IMR-90 (cell line): Measurements from ENCODE around the gene PIEZO2. TPM values are rescaled to one million over a fixed set of nuclear protein-coding genes. Genes with fewer than 3 reads are reported as not detected.
A peak's percentile ranks its signal among the peaks of the same experiment; 100 is the strongest.

Source experiments
- ATAC-seq: fragments of 200-7000 bp; cut with Tn5 transposase; 2 replicates; pipeline ENCODE4 v1.9.1; 2020; ENCODE audit warnings: low read depth, mild to moderate bottlenecking, moderate library complexity
- BruUV-seq: library from RNA; stranded (reverse); fragments of 400-500 nt; replicated peaks from 2 replicates; lab custom pipeline; 2021; lab: Mats Ljungman, UMichigan
- CTCF ChIA-PET: fragments of 300-600 bp; formaldehyde crosslinking; extraction: SDS; loops from one replicate; lab custom pipeline; 2021; ENCODE audit warnings: antibody characterized with exemption; lab: Yijun Ruan, JAX
- POLR2A ChIA-PET: fragments of 300-600 bp; sonication (Branson Sonifier 250); formaldehyde crosslinking; loops from one replicate; lab custom pipeline; 2022; ENCODE audit warnings: antibody characterized with exemption; ENCODE audit not compliant: unreplicated experiment; lab: Charles Lee
- DNase-seq: peaks from one replicate; pipeline ENCODE4 v3.0.0; 2013
- H2AFZ ChIP-seq: replicated peaks from 2 replicates; pipeline ENCODE3; 2013; ENCODE audit warnings: low read length, mild to moderate bottlenecking; ENCODE audit not compliant: poor library complexity
- H2AK5ac ChIP-seq: 2 replicates; pipeline ENCODE4 v1.6.1; 2013; ENCODE audit warnings: low read depth, low read length, inconsistent platforms
- H2AK9ac ChIP-seq: replicated peaks from 2 replicates; pipeline ENCODE3; 2013; ENCODE audit warnings: mild to moderate bottlenecking, low read depth, low read length, moderate library complexity; ENCODE audit not compliant: poor library complexity
- H2BK120ac ChIP-seq: 2 replicates; pipeline ENCODE4 v1.6.1; 2013; ENCODE audit warnings: low read depth, low read length, inconsistent platforms
- H2BK15ac ChIP-seq: 3 replicates; pipeline ENCODE4 v1.6.1; 2013; ENCODE audit warnings: low read depth, low read length, inconsistent platforms
- H2BK20ac ChIP-seq: 2 replicates; pipeline ENCODE4 v1.6.1; 2013; ENCODE audit warnings: low read depth, mild to moderate bottlenecking, inconsistent platforms, low read length, moderate library complexity
- H2BK5ac ChIP-seq: 2 replicates; pipeline ENCODE4 v1.6.1; 2013; ENCODE audit warnings: mild to moderate bottlenecking, low read depth, low read length, inconsistent platforms; ENCODE audit not compliant: poor library complexity, severe bottlenecking
- H3K14ac ChIP-seq: replicated peaks from 2 replicates; pipeline ENCODE4 v1.6.1; 2013; ENCODE audit warnings: low read depth, low read length, inconsistent platforms
- H3K18ac ChIP-seq: 2 replicates; pipeline ENCODE4 v1.6.1; 2013; ENCODE audit warnings: low read depth, low read length, control low read depth
- H3K23ac ChIP-seq: 2 replicates; pipeline ENCODE4 v1.6.1; 2013; ENCODE audit warnings: low read depth, low read length, inconsistent platforms
- H3K27ac ChIP-seq: 2 replicates; pipeline ENCODE4 v1.5.1; 2013; ENCODE audit warnings: mild to moderate bottlenecking, control low read depth, low read length; ENCODE audit not compliant: insufficient read depth
- H3K27me3 ChIP-seq: 2 replicates; pipeline ENCODE4 v1.6.1; 2013; ENCODE audit warnings: low read length; ENCODE audit not compliant: control insufficient read depth, insufficient read depth
- H3K36me3 ChIP-seq: 2 replicates; pipeline ENCODE4 v1.6.1; 2013; ENCODE audit warnings: low read length, mixed read lengths; ENCODE audit not compliant: control insufficient read depth, insufficient read depth
- H3K4ac ChIP-seq: 2 replicates; pipeline ENCODE4 v1.6.1; 2013; ENCODE audit warnings: low read depth, low read length, inconsistent platforms
- H3K4me1 ChIP-seq: 2 replicates; pipeline ENCODE4 v1.6.1; 2013; ENCODE audit warnings: low read length, mixed read lengths; ENCODE audit not compliant: control insufficient read depth, insufficient read depth
- H3K4me2 ChIP-seq: 2 replicates; pipeline ENCODE4 v1.6.1; 2013; ENCODE audit warnings: low read depth, mild to moderate bottlenecking, control low read depth, low read length, moderate library complexity
- H3K4me3 ChIP-seq: 2 replicates; pipeline ENCODE4 v1.5.1; 2013; ENCODE audit warnings: low read depth, mild to moderate bottlenecking, control low read depth, low read length, moderate library complexity; ENCODE audit not compliant: insufficient read depth
- H3K56ac ChIP-seq: 2 replicates; pipeline ENCODE4 v1.6.1; 2013; ENCODE audit warnings: low read length, inconsistent platforms; ENCODE audit not compliant: insufficient read depth; ENCODE audit errors: extremely low read depth
- H3K79me1 ChIP-seq, 2 experiments: 2 replicates each; pipeline ENCODE4 v1.6.1; 2013; ENCODE audit warnings: low read length in 2 of 2, inconsistent platforms in 1 of 2, low read depth in 1 of 2
- H3K9ac ChIP-seq: 2 replicates; pipeline ENCODE4 v1.6.1; 2013; ENCODE audit warnings: low read depth, low read length, control low read depth
- H3K9me1 ChIP-seq: 2 replicates; pipeline ENCODE4 v1.6.1; 2013; ENCODE audit warnings: low read length, inconsistent platforms; ENCODE audit not compliant: insufficient read depth
- H3K9me3 ChIP-seq: 2 replicates; pipeline ENCODE4 v1.6.1; 2013; ENCODE audit warnings: low read length; ENCODE audit not compliant: control insufficient read depth, insufficient read depth
- H4K20me1 ChIP-seq: 2 replicates; pipeline ENCODE4 v1.6.1; 2013; ENCODE audit warnings: low read length, inconsistent platforms; ENCODE audit not compliant: insufficient read depth
- H4K5ac ChIP-seq: 2 replicates; pipeline ENCODE4 v1.6.1; 2013; ENCODE audit warnings: mild to moderate bottlenecking, low read depth, low read length, control low read depth
- H4K8ac ChIP-seq, 2 experiments: 2 replicates each; pipeline ENCODE4 v1.6.1; 2013; ENCODE audit warnings: low read depth in 2 of 2, low read length in 2 of 2, control low read depth in 1 of 2, inconsistent platforms in 1 of 2
- H4K91ac ChIP-seq: 2 replicates; pipeline ENCODE4 v1.6.1; 2013; ENCODE audit warnings: low read depth, low read length, inconsistent platforms; ENCODE audit not compliant: insufficient read depth
- BHLHE40 ChIP-seq: fragments of 150-350 bp; IDR thresholded peaks from 2 replicates; pipeline ENCODE4 v1.6.1; 2016; ENCODE audit warnings: mild to moderate bottlenecking, low read depth, low read length
- CEBPB ChIP-seq: IDR thresholded peaks from 2 replicates; pipeline ENCODE4 v1.6.1; 2012; ENCODE audit warnings: low read depth, low read length, improper control_type of control experiment
- CHD1 ChIP-seq: IDR thresholded peaks from 2 replicates; pipeline ENCODE4 v1.6.1; 2012; ENCODE audit warnings: low read depth, low read length, improper control_type of control experiment
- ELK1 ChIP-seq: fragments of 150-350 bp; IDR thresholded peaks from 2 replicates; pipeline ENCODE4 v1.6.1; 2016; ENCODE audit warnings: low read depth, mild to moderate bottlenecking, low read length, moderate library complexity, borderline replicate concordance
- FOS ChIP-seq: fragments of 150-350 bp; IDR thresholded peaks from 2 replicates; pipeline ENCODE4 v1.6.1; 2016; ENCODE audit warnings: low read depth, low read length
- MAFK ChIP-seq: IDR thresholded peaks from 2 replicates; pipeline ENCODE4 v1.6.1; 2012; ENCODE audit warnings: low read depth, low read length, improper control_type of control experiment
- MXI1 ChIP-seq: IDR thresholded peaks from 2 replicates; pipeline ENCODE4 v1.6.1; 2012; ENCODE audit warnings: low read depth, mild to moderate bottlenecking, low read length, moderate library complexity, borderline replicate concordance
- NFE2L2 ChIP-seq: fragments of 150-350 bp; IDR thresholded peaks from 2 replicates; pipeline ENCODE4 v1.6.1; 2016; ENCODE audit warnings: low read depth, mild to moderate bottlenecking, low read length
- POLR2A ChIP-seq: IDR thresholded peaks from 2 replicates; pipeline ENCODE4 v1.6.1; 2012; ENCODE audit warnings: mild to moderate bottlenecking, low read depth, low read length
- RAD21 ChIP-seq: IDR thresholded peaks from 2 replicates; pipeline ENCODE4 v1.6.1; 2012; ENCODE audit warnings: low read length, improper control_type of control experiment
- RCOR1 ChIP-seq: IDR thresholded peaks from 2 replicates; pipeline ENCODE4 v1.6.1; 2012; ENCODE audit warnings: mild to moderate bottlenecking, low read length, improper control_type of control experiment; ENCODE audit not compliant: insufficient replicate concordance
- RFX5 ChIP-seq: IDR thresholded peaks from 2 replicates; pipeline ENCODE4 v1.8.0; 2012; ENCODE audit warnings: low read depth, mild to moderate bottlenecking, low read length, moderate library complexity
- USF2 ChIP-seq: fragments of 150-350 bp; IDR thresholded peaks from 2 replicates; pipeline ENCODE4 v1.6.1; 2017; ENCODE audit warnings: mild to moderate bottlenecking, antibody characterized with exemption, low read length, low read depth
- WGBS, 2 experiments: methylation state at CpG; one replicate each; pipeline versions ENCODE4 v1.1.5 to v1.1.7; 2013; ENCODE audit warnings: missing lambda C conversion rate in 2 of 2; ENCODE audit not compliant: insufficient read length in 1 of 2; ENCODE audit errors: extremely low coverage in 2 of 2; 5-methylcytosine and 5-hydroxymethylcytosine counted together
- dilution Hi-C: fragments of 300-500 bp; cut with HindIII; formaldehyde crosslinking; loops from one replicate; pipeline ENCODE4 v1.14.3; 2018; ENCODE audit warnings: low sequenced_read_pairs; ENCODE audit not compliant: unreplicated experiment
- in situ Hi-C: fragments of 300-500 bp; cut with MboI; formaldehyde crosslinking; loops from 3 replicates; pipeline ENCODE4 v1.14.3; 2019; ENCODE audit warnings: low sequenced_read_pairs, inconsistent platforms, mixed read lengths
- intact Hi-C: fragments of 100-400 bp; cut with micrococcal nuclease; formaldehyde crosslinking; loops from 2 replicates; pipeline ENCODE4 v1.10.0; 2022
- polyA plus RNA-seq, 3 experiments: library from polyadenylated mRNA; depleted of rRNA; stranded (reverse); fragments of >200 nt; gene quantifications; 2 replicates each; pipeline ENCODE4 v1.2.3, GENCODE V29; 2012; ENCODE audit warnings: low replicate concordance in 1 of 3
- total RNA-seq: library from RNA; depleted of rRNA; stranded (reverse); fragments of >200 nt; gene quantifications from 2 replicates; pipeline ENCODE4 v1.2.3, GENCODE V29; 2012

The PIEZO2 gene
- total and polyA plus RNA-seq, 2 of the 4 experiments (the other 2 are of a cell fraction): 2.4 to 4.1 TPM

- ATAC-seq: 0 out of 2 replicates have a peak, but pooled peaks have one; percentile 28
- Histone ChIP-seq H4K91ac (no peak overlapping the region; the same call in 1 of the 2 replicates), H3K14ac (no peak overlapping the region), H2AFZ (no peak overlapping the region), H3K9me3 (no peaks in the 10 kb centered on the region), H2BK5ac (no peak overlapping the region), H3K56ac (no peak overlapping the region), H2BK20ac (no peak overlapping the region; the same call in 1 of the 2 replicates), H2BK120ac (no peak overlapping the region), H2BK15ac (no peak overlapping the region), H3K79me1 (no peaks in the 10 kb centered on the region), H3K4me2 (no peak overlapping the region), H4K5ac (no peak overlapping the region), H3K36me3 (peaks cover 4% of the 10 kb centered on the region; the same call in 1 of the 2 replicates), H3K4me3 (no peak overlapping the region), H2AK9ac (no peak overlapping the region), H3K23ac (0 out of 2 replicates have a peak overlapping the region, but pooled peaks have one; percentile 16), H3K4me1 (peaks cover 9% of the 10 kb centered on the region), H3K9me1 (peaks cover 16% of the 10 kb centered on the region), H2AK5ac (no peak overlapping the region), H3K9ac (no peak overlapping the region), H3K27ac (no peak overlapping the region), H4K20me1 (no peaks in the 10 kb centered on the region; the same call in 1 of the 2 replicates), H3K18ac (peak overlapping the region; percentile 2; the same call in 1 of the 2 replicates), H3K4ac (no peak overlapping the region), H4K8ac (no peak overlapping the region), H3K27me3 (no peaks in the 10 kb centered on the region)
- CTCF ChIA-PET: no interaction called here
- TF ChIP-seq ELK1: no peak
- TF ChIP-seq BHLHE40: no peak
- no peak for TF ChIP-seq USF2
- no peak for TF ChIP-seq RFX5
- no peak for TF ChIP-seq MAFK
- no peak for TF ChIP-seq NFE2L2
- no peak for TF ChIP-seq POLR2A
- TF ChIP-seq RCOR1: no peak
- no peak for TF ChIP-seq CEBPB
- TF ChIP-seq MXI1: no peak
- TF ChIP-seq CHD1: no peak
- TF ChIP-seq FOS: no peak
- no peak for TF ChIP-seq RAD21
- POLR2A ChIA-PET: no interaction called here
- no TSS peak for BruUV-seq
- no CpG with 5 or more reads among the region's 4 CpGs for WGBS, 2 experiments
- dilution Hi-C loops (no loop called here), intact Hi-C loops (no loop called here), in situ Hi-C loops (no loop called here)
- DNase-seq: peak; percentile 21
Measured at GRCh38 chr18:10793730-10794370, 355.5 kb downstream of the PIEZO2 start.
